T-helper 2 cell (primary cell): ENCODE results near the gene DTWD2.
"Not testable (repeated sequence)": the region's sequence is repeated elsewhere in the genome, so short reads cannot be mapped to it uniquely, and the experiment has no call there.

ENCODE experiments used
- DNase-seq, 5 experiments: peaks; one replicate each; pipeline versions ENCODE4 v3.0.0 to v3.0.0-alpha.2; 2012 to 2022

Gene DTWD2

GRCh38 chr5:118946138-118946800, 42.1 kb downstream of the DTWD2 start:
- DNase-seq = no peak

DNA sequence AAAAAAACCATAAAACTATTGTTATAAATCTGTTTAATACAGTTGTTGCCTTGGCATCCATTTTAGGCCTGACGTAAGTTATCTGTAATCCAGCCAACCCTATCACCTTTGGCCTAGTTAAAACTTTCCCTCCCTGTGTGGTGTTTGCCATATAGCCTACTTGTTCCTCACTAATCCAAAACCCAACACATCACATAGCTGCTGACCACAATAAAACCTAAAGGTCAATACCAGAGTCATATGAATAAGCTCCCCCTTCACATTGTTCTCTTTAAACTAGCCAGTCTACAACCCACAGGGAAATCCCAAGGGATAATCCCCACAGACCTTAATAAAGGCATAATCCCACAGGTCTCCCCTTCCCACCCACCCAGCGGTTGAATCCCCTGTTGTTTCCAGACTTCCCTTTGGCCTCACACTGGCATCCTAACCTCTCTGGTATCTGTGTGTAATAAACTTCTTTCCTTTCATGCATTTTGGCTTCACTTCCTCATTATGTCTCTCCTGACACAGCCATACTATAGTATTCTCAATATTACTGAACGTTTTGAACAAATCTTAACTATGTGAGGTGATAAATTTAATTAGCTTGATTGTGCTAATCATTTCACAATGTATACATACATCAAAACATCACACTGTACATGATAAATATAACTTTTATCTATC, 50.8 kb downstream of the DTWD2 start:
- no peak for DNase-seq

DNA sequence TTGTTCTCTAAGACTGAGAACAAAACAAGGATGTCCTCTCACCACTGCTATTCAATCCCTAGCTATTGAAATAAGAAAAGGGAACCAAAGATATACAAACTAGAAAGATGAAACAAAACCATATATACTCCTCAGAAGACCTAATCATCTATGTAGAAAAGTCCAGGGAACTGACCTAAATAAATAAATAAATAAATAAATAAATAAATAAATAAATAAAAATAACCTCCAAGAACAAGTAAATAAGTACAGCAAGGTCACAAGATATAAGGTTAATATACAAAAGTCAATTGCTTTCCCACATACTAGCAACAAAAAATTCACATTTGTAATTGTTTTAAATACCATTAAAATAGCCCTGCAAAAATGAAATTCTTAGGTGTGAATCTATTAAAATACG, 54.6 kb downstream of the DTWD2 start:
- DNase-seq = no peak

- no peak for DNase-seq
Observed at GRCh38 chr5:118931564-118931963, 56.8 kb downstream of the DTWD2 start.

DNA sequence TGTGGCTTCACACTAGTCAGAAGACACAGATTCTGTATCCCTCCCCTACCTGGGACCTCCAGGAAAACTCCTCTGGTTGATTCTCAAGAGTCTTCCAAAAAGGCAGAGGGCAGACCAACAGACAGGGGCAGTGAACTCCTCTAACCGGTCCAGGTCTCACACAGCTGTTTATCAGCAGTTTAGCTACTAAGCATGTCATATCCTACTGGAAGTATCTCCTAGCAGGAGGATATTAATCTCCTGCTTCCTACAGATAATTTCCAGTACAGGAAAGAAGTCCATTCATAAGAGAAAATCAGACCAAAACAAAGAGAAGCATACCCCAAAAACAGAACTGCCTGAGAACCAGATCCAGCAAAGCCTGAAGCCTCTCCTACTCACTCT, 64.3 kb downstream of the DTWD2 start:
- DNase-seq = no peak

DNA sequence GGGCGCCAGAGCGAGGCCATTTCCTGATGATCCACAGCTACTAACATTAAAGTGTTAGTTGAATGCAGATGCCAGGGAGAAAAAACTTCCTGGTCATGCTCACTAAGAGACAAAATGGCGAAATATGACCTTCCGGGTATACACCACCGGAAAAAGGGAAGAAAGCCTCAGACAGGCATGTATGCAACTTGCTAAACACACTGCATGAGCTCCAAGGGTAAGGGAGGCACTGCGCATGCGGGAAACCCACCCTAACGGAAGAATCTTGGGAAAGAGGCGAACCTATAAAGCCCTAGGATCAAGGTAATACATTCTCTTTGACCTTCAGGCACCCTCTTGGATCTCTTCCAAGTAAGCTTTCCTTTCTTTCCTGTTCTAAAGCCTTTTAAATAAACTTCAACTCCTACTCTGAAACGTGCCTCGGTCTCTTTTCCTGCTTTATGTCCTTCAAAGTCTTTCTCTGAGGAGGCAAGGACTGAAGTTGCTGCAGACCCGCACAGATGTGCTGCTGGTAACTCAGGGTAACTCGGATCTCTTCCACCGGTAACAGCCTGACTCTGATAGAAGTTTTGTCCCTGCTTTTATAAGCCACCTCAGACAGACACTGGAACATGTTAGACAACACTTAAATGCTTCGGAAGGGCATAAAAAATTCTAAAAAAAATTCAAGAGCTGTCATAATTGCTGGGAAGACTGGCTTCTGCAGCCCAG, 64.9 kb downstream of the DTWD2 start:
- no peak for DNase-seq

DNA sequence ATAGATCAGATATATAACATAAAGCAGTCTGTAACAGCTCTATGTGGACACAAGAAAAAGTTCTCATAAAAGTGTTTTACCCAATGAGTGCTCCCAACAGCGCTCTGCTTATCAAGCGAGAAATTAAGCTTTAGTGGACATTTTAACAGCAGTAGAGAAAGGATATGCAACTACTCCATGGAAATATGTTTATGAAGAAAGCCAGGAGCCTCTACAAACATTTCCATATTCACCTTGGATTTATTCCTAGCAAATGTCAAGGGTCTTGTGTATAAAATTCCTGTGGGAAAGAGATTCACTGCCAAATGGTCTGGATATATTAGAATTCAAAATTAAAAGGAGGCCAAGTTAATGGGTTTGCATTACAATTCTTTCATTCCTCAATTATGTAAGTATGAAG, 66.5 kb downstream of the DTWD2 start:
- no peak for DNase-seq

- DNase-seq = no peak
Observed at GRCh38 chr5:118919016-118919415, 69.3 kb downstream of the DTWD2 start.

GRCh38 chr5:118918232-118918631, 70.1 kb downstream of the DTWD2 start:
- no peak for DNase-seq

DNA sequence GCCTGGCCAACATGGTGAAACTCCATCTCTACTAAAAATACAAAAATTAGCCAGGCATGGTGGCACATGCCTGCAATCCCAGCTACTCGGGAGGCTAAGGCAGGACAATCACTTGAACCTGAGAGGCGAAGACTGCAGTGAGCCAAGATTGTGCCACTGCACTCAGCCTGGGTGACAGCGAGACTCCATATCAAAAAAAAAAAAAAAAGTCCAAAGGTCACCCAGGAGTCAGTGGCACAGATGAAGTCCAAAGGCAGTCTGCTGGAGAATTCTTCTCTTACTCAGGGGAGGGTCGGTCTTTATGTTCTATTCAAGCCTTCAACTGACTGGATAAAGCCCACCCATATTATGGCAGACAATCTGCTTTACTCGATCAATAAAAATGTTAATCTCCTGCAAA, 80.8 kb downstream of the DTWD2 start:
- not testable (repeated sequence) for DNase-seq

DNA sequence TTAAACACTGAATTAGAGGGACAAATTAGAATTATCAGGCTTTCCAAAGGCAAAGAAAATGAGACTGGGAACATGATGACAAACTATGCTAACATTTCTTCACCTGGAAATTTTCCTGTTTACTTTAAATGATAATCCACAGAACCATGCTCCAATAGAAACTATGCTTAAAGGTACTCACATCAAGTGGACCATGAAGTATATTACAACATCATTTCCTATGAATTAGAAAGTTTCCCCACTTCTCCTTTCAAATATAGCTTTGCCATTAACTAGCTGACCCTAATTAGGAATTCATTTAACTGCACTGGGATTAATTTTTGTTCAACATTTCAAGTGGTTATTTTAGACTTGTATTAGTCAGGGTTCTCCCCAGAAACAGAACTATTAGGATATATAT, 81.4 kb downstream of the DTWD2 start:
- no peak for DNase-seq

DNA sequence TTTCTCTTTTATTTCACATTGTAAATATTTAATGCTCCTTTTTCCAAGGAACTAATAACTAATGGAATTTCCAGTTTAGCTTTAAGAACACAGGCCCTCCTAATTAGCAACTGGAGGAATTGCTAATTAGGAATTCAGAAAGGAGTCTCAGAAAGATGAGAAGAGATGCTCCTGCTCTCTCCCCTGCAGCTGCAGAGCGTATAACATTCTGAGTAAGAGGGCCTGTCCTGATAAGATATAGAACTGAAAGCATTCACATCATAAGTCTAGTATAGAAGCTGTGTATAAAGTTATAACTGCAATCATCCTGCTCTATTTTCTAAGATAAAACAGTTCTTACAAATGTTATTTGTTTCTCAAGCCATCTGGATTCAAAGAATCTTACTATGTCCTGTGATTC, 83.2 kb downstream of the DTWD2 start:
- no peak for DNase-seq

- no peak for DNase-seq
Observed at GRCh38 chr5:118902656-118903438, 85.5 kb downstream of the DTWD2 start.

DNA sequence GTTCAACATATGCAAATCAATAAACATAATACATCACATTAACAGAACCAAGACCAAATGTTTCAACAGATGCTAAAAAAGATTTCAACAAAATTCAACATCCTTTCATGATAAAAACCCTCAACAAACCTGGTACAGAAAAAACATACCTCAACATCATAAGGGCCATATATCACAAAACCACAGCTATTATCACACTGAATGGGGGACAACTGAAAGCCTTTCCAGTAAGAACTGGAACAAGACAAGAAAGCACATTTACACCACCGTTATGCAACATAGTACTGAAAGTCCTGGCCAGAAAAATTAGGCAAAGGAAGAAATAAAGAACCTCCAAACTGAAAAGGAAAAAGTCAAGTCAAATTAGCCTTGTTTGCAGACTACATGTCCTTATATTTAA, 93.6 kb downstream of the DTWD2 start:
- no peak for DNase-seq

DNA sequence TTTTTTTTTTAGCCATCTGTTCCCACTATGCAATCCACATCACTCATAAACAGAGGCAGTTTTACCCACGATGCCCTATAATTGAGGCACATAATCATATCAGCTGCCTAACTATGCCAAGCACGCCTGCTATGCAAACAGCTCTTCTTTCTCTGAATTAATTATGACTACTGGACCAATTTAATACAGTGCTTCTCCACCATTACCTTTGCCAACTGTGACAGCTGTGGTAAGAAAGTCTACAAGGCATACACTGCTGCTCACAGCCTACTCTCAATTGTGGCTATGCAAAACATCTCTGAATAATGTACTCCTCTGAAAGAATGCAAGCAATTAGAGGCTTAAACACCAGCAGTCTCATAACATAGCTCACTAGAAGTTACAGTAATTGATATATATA, 97.1 kb downstream of the DTWD2 start:
- DNase-seq = no peak

DNA sequence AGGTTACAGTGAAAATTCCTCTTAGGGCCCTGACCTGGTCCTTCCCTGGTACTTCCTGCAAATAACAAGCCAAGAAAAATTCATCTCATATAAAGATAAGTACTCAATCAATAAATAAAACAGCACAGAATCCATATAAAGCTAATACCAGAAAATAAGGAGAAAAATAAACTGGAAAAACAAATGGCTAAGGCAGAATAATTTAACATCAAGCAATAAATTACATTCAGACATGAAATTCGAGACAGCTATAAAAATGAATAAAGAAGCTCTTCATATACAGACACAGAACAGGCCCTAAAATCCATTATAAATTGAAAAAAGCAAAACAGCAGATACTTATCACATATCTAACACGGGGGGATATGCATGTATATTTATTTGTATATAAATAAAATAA, 99.2 kb downstream of the DTWD2 start:
- no peak for DNase-seq

DNA sequence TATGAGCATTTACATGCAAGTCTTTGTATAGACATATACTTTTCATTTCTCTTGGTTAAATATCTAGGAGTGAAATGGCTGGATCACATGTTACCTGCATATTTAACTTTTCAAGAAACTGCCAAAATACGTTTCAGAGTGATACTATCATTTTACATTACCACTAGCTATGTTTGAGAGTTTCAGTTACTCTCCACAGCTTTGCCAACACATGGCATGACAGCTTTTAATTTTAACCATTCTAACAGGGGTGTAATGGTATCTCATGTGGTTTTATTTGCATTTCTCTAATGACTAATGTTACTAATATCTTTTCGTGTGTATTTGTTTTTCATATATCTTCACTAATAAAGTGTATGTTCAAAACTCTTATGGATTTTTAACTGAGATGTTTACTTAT, 99.8 kb downstream of the DTWD2 start:
- DNase-seq = no peak

- DNase-seq = no peak
Observed at GRCh38 chr5:118883362-118883761, 105.0 kb downstream of the DTWD2 start.

DNA sequence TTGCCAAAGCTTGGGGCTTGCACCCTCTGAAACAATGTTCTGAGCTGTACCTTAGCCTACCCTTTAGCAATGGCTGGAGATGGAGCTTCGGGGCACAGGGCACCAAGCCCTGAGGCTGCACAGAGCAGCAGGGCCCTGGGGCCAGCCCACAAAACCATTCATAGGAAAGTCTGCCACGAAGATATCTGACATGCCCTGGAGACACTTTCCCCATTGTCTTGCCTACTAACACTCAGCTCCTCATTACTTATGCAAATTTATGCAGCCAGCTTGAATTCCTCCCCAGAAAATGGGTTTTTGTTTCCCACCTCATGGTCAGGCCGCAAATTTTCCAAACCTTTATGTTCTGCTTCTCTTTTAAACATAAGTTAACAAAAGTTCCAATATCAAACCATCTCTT, 105.7 kb downstream of the DTWD2 start:
- no peak for DNase-seq

DNA sequence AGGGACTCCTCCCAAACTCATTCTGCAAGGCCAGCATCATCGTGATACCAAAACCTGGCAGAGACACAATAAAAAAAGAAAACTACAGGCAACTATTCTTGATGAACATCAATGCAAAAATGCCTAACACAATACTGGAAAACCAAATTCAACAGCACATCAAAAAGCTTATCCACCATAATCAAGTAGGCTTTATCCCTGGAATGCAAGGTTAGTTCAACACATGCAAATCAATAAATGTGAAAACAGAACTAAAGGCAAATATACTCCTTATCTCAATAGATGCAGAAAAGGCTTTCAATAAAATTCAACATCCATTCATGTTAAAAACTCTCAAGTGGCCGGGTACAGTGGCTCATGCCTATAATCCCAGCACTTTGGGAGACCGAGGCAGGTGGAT, 111.5 kb downstream of the DTWD2 start:
- not testable (repeated sequence) for DNase-seq

GRCh38 chr5:118875131-118875530, 113.2 kb downstream of the DTWD2 start:
- no peak for DNase-seq

- DNase-seq = no peak
Observed at GRCh38 chr5:118873417-118873816, 114.9 kb downstream of the DTWD2 start.

- no peak for DNase-seq
Observed at GRCh38 chr5:118863345-118863744, 125.0 kb downstream of the DTWD2 start.
